GM12878 (cell line): ENCODE data around the gene PIERCE2. TPM values are rescaled to one million over a fixed set of nuclear protein-coding genes. Genes with fewer than 3 reads are reported as not detected.

Source experiments
- ATAC-seq: fragments of 200-7000 bp; cut with Tn5 transposase; 3 replicates; pipeline ENCODE4 v1.9.1; 2020; ENCODE audit warnings: mild to moderate bottlenecking, moderate library complexity
- BruUV-seq: library from RNA; stranded (reverse); fragments of 400-500 nt; replicated peaks from 2 replicates; lab custom pipeline; 2021; lab: Mats Ljungman, UMichigan
- CTCF ChIA-PET: fragments of 300-600 bp; sonication (Branson Sonifier 250); formaldehyde crosslinking; extraction: SDS; loops from one replicate; lab custom pipeline; 2021; ENCODE audit warnings: inconsistent platforms; lab: Yijun Ruan, JAX
- POLR2A ChIA-PET: fragments of 350-600 bp; formaldehyde crosslinking; extraction: SDS; loops from one replicate; lab custom pipeline; 2021; ENCODE audit warnings: inconsistent platforms; lab: Charles Lee
- RAD21 ChIA-PET: fragments of 300-600 bp; sonication (Branson Sonifier 250); formaldehyde crosslinking; loops from one replicate; lab custom pipeline; 2023; ENCODE audit warnings: antibody characterized with exemption; ENCODE audit not compliant: unreplicated experiment; lab: Charles Lee
- SMC1A ChIA-PET: fragments of 300-600 bp; sonication (Branson Sonifier 250); formaldehyde crosslinking; loops from one replicate; lab custom pipeline; 2023; ENCODE audit not compliant: unreplicated experiment, uncharacterized antibody; lab: Charles Lee
- DNase-seq: peaks from one replicate; pipeline ENCODE4 v3.0.0-alpha.2; 2011; ENCODE audit warnings: low read depth, low spot score
- FAIRE-seq: peaks from 3 replicates; lab custom pipeline; 2011; peaks lifted over from hg19 to GRCh38; lab: Jason Lieb, UNC
- H2AFZ ChIP-seq: 2 replicates; pipeline ENCODE4 v1.6.0; 2011; ENCODE audit warnings: low read depth, low read length, control low read depth; ENCODE audit not compliant: control insufficient read depth
- H3K27ac ChIP-seq: 2 replicates; pipeline ENCODE4 v1.5.1; 2011; ENCODE audit warnings: control low read depth; ENCODE audit not compliant: control insufficient read depth, insufficient read depth
- H3K27me3 ChIP-seq, 2 experiments: replicated peaks in 1 of 2; 2 replicates each; pipeline versions ENCODE4 v1.6.0 to v1.6.1; 2011; ENCODE audit warnings: low read length in 1 of 2; ENCODE audit not compliant: control insufficient read depth in 2 of 2, insufficient read depth in 2 of 2
- H3K36me3 ChIP-seq, 2 experiments: 2 replicates each; pipeline ENCODE4 v1.5.1; 2011; ENCODE audit warnings: low read length in 1 of 2; ENCODE audit not compliant: control insufficient read depth in 2 of 2, insufficient read depth in 2 of 2
- H3K4me1 ChIP-seq: 2 replicates; pipeline ENCODE4 v1.6.1; 2011; ENCODE audit warnings: mild to moderate bottlenecking, low read length, moderate library complexity, mixed read lengths; ENCODE audit not compliant: control insufficient read depth, insufficient read depth
- H3K4me2 ChIP-seq: 2 replicates; pipeline ENCODE4 v1.6.0; 2011; ENCODE audit warnings: control low read depth; ENCODE audit not compliant: control insufficient read depth, insufficient read depth
- H3K4me3 ChIP-seq: fragments of 200-600 bp; sonication (generic); 2 replicates; pipeline ENCODE4 v1.5.1; 2016
- H3K79me2 ChIP-seq: 2 replicates; pipeline ENCODE4 v1.6.0; 2011; ENCODE audit warnings: low read length; ENCODE audit not compliant: control insufficient read depth, insufficient read depth
- H3K9ac ChIP-seq: 2 replicates; pipeline ENCODE4 v1.8.0; 2011; ENCODE audit warnings: low read length, control low read depth, mixed read lengths; ENCODE audit not compliant: control insufficient read depth, insufficient read depth
- H3K9me3 ChIP-seq: replicated peaks from 3 replicates; pipeline ENCODE4 v1.5.1; 2011; ENCODE audit warnings: mild to moderate bottlenecking, low read length; ENCODE audit not compliant: control insufficient read depth, insufficient read depth
- H4K20me1 ChIP-seq: 2 replicates; pipeline ENCODE4 v1.6.0; 2011; ENCODE audit not compliant: control insufficient read depth, insufficient read depth
- CTCF ChIP-seq, 3 experiments: IDR thresholded peaks in 2 of 3; conservative IDR thresholded peaks in 1 of 3; 2 replicates each; pipeline ENCODE4 v1.5.1; 2011; ENCODE audit warnings: low read depth in 3 of 3, low read length in 3 of 3, mild to moderate bottlenecking in 3 of 3, control low read depth in 2 of 3, moderate library complexity in 2 of 3, inconsistent platforms in 1 of 3, mixed read lengths in 1 of 3; ENCODE audit not compliant: control insufficient read depth in 2 of 3, insufficient read depth in 1 of 3; ENCODE audit errors: extremely low read depth in 1 of 3
- EGR1 ChIP-seq, 2 experiments: IDR thresholded peaks; 1 replicate in 1 of 2; 2 replicates in 1 of 2; pipeline ENCODE4 v1.6.1; 2011 to 2012; ENCODE audit warnings: low read depth in 2 of 2, low read length in 2 of 2, borderline replicate concordance in 1 of 2, mild to moderate bottlenecking in 1 of 2, moderate library complexity in 1 of 2
- FOXM1 ChIP-seq: IDR thresholded peaks from 2 replicates; pipeline ENCODE4 v1.6.1; 2012; ENCODE audit warnings: low read depth, mild to moderate bottlenecking, inconsistent platforms, low read length, moderate library complexity
- HDAC2 ChIP-seq: fragments of 200-600 bp; sonication (generic); IDR thresholded peaks from 2 replicates; pipeline ENCODE4 v1.6.1; 2017
- IKZF2 ChIP-seq, 2 experiments: fragments of 450-650 bp; IDR thresholded peaks; 2 replicates each; pipeline ENCODE4 v1.6.1; 2017; ENCODE audit warnings: mild to moderate bottlenecking in 2 of 2, moderate library complexity in 2 of 2
- MXI1 ChIP-seq: fragments of 150-350 bp; IDR thresholded peaks from 2 replicates; pipeline ENCODE4 v1.6.1; 2011; ENCODE audit warnings: low read depth, mild to moderate bottlenecking, inconsistent platforms, low read length, improper control_type of control experiment
- NFYA ChIP-seq: IDR thresholded peaks from 2 replicates; pipeline ENCODE4 v1.6.1; 2011; ENCODE audit warnings: low read depth, mild to moderate bottlenecking, low read length, improper control_type of control experiment, borderline replicate concordance
- NFYB ChIP-seq: IDR thresholded peaks from 2 replicates; pipeline ENCODE4 v1.6.1; 2011; ENCODE audit warnings: low read depth, mild to moderate bottlenecking, low read length, improper control_type of control experiment, moderate library complexity; ENCODE audit not compliant: insufficient read depth
- POLR2AphosphoS2 ChIP-seq: IDR thresholded peaks from 2 replicates; pipeline ENCODE4 v1.6.1; 2011; ENCODE audit warnings: low read depth, mild to moderate bottlenecking, low read length, improper control_type of control experiment, moderate library complexity
- RAD51 ChIP-seq: fragments of 450-650 bp; IDR thresholded peaks from 2 replicates; pipeline ENCODE4 v1.6.1; 2016; ENCODE audit warnings: moderate library complexity, mild to moderate bottlenecking, inconsistent platforms
- RB1 ChIP-seq: fragments of 450-650 bp; formaldehyde crosslinking; IDR thresholded peaks from 2 replicates; pipeline ENCODE4 v1.6.1; 2017; ENCODE audit warnings: mild to moderate bottlenecking, borderline replicate concordance
- SP1 ChIP-seq: IDR thresholded peaks from one replicate; pipeline ENCODE4 v1.6.1; 2011; ENCODE audit warnings: low read depth, low read length
- TAF1 ChIP-seq: IDR thresholded peaks from 2 replicates; pipeline ENCODE4 v1.6.1; 2011; ENCODE audit warnings: mild to moderate bottlenecking, low read depth, low read length, borderline replicate concordance
- WRNIP1 ChIP-seq: IDR thresholded peaks from 2 replicates; pipeline ENCODE4 v1.6.1; 2011; ENCODE audit warnings: low read depth, low read length, improper control_type of control experiment, borderline replicate concordance
- WGBS: methylation state at CpG from one replicate; pipeline ENCODE4 v1.1.6; 2016; ENCODE audit warnings: low lambda C conversion rate; ENCODE audit not compliant: insufficient replicate concordance, insufficient coverage; ENCODE audit errors: missing lambda C conversion rate; 5-methylcytosine and 5-hydroxymethylcytosine counted together
- in situ Hi-C: fragments of 300-500 bp; cut with MboI; formaldehyde crosslinking; loops from 9 replicates; pipeline ENCODE4 v1.14.3; 2018; ENCODE audit warnings: mixed read lengths
- intact Hi-C: fragments of 100-400 bp; cut with micrococcal nuclease; formaldehyde crosslinking; loops from one replicate; pipeline ENCODE4 v1.14.2; 2022; ENCODE audit not compliant: unreplicated experiment
- polyA plus RNA-seq, 11 experiments: library from polyadenylated mRNA; depleted of rRNA in 4 of 11; unstranded in 6 of 11; stranded (reverse) in 5 of 11; fragments of >200 nt; fragmentation: Nextera tagmentation in 4 of 11; fragmentation: Illumina TruSeq in 1 of 11; extraction: Ambion mirVana in 4 of 11; extraction: Trizol in 1 of 11; gene quantifications; 1 replicate in 1 of 11; 2 replicates in 10 of 11; pipeline versions ENCODE4 v1.2.1 to v1.2.3, GENCODE V29; 2011 to 2016; ENCODE audit warnings: inconsistent platforms in 2 of 11, missing spikeins in 2 of 11, low read depth in 1 of 11
- total RNA-seq, 4 experiments: library from RNA; depleted of rRNA in 3 of 4; stranded (reverse); fragments of >200 nt in 3 of 4; fragmentation: Illumina TruSeq in 1 of 4; extraction: Trizol in 1 of 4; gene quantifications; 2 replicates each; pipeline versions ENCODE4 v1.2.1 to v1.2.3, GENCODE V29; 2013 to 2021
- TF ChIP-seq, protein P1 (sequence below): fragments of 450-650 bp; IDR thresholded peaks from 2 replicates; pipeline ENCODE4 v1.6.1; 2017; ENCODE audit warnings: borderline replicate concordance

Gene PIERCE2
- total and polyA plus RNA-seq, 10 of the 15 experiments (the other 5 are each of a cell fraction or from before 2014, with no cell fraction given) = 0.33 to 1.4 (median 0.89) TPM; not detected in 1

DNA sequence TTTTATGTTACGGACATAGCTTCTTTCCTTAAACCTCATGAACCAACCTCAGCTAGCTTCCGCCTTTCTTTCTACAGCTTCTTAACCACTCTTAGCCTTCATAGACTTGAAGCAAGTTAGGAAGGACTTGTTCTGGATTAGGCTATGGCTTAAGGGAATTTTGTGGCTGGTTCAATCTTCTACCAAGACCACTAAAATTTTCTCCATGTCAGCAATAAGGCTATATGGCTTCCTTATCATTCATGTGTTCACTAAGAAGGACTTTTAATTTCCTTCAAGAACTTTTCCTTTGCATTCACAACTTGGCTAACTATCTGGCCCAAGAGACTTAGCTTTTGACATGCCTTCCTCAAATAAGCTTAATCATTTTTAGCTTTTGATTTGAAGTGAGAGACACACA is 24.6 kb upstream of the PIERCE2 start:
- Histone ChIP-seq H2AFZ (no peak overlapping the region), H3K4me2 (no peak overlapping the region), H3K36me3 (peaks cover 0 to 8% of the 10 kb centered on the region in 2 experiments; a peak in 1 of 4 replicates), H3K27me3 (no peaks in the 10 kb centered on the region), H3K79me2 (no peaks in the 10 kb centered on the region), H3K4me3 (no peak overlapping the region), H3K9ac (no peak overlapping the region), H3K4me1 (no peaks in the 10 kb centered on the region), H4K20me1 (no peaks in the 10 kb centered on the region), H3K27ac (no peak overlapping the region), H3K9me3 (no peaks in the 10 kb centered on the region)
- WGBS = 100% methylated on average over 2 of the region's 2 CpGs
- ChIA-PET POLR2A (no interaction called here), SMC1A (interaction anchor here (1.3 to 1.6 kb wide), 2 partner anchors 10 to 20 kb away, joined by 4 to 6 read pairs; no protein-coding TSS in a partner anchor), RAD21 (no interaction called here), CTCF (interaction anchor here (0.6 to 1.4 kb wide), 3 partner anchors 35 to 167 kb away, joined by 3 to 4 read pairs (median 4); no protein-coding TSS in a partner anchor)
- TF ChIP-seq RB1 (no peak), WRNIP1 (no peak), FOXM1 (no peak), RAD51 (no peak), POLR2AphosphoS2 (no peak), NFYB (no peak), NFYA (no peak), MXI1 (no peak)
- ATAC-seq = no peak
- BruUV-seq = no TSS peak
- intact Hi-C loops (no loop called here), in situ Hi-C loops (no loop called here)
- FAIRE-seq = no peak
- DNase-seq = no peak

GRCh38 chr15:55387027-55387426 is 21.3 kb upstream of the PIERCE2 start:
- ATAC-seq (no peak), DNase-seq (no peak), FAIRE-seq (no peak)
- Histone ChIP-seq H3K36me3 (peaks cover 0 to 8% of the 10 kb centered on the region in 2 experiments; a peak in 1 of 4 replicates), H3K9me3 (no peaks in the 10 kb centered on the region), H3K27ac (no peak overlapping the region), H3K4me2 (no peak overlapping the region), H3K9ac (no peak overlapping the region), H3K4me3 (no peak overlapping the region), H3K27me3 (no peaks in the 10 kb centered on the region), H2AFZ (no peak overlapping the region), H4K20me1 (no peaks in the 10 kb centered on the region), H3K79me2 (no peaks in the 10 kb centered on the region), H3K4me1 (no peaks in the 10 kb centered on the region)
- ChIA-PET POLR2A (interaction anchor here (0.7 kb wide), 1 partner anchor 38 kb away, joined by 3 read pairs; no protein-coding TSS in a partner anchor), SMC1A (no interaction called here), CTCF (interaction anchor here (1.0 kb wide), 1 partner anchor 9 kb away, joined by 3 read pairs; no protein-coding TSS in a partner anchor), RAD21 (no interaction called here)
- intact Hi-C loops = no loop called here
- BruUV-seq = no TSS peak
- in situ Hi-C loops = no loop called here
- TF ChIP-seq, protein P1, sequence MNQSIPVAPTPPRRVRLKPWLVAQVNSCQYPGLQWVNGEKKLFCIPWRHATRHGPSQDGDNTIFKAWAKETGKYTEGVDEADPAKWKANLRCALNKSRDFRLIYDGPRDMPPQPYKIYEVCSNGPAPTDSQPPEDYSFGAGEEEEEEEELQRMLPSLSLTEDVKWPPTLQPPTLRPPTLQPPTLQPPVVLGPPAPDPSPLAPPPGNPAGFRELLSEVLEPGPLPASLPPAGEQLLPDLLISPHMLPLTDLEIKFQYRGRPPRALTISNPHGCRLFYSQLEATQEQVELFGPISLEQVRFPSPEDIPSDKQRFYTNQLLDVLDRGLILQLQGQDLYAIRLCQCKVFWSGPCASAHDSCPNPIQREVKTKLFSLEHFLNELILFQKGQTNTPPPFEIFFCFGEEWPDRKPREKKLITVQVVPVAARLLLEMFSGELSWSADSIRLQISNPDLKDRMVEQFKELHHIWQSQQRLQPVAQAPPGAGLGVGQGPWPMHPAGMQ = no peak
- TF ChIP-seq TAF1 (no peak), SP1 (no peak), HDAC2 (no peak), CTCF (IDR thresholded peaks at IDR 0.05 in 2 of 3, conservative IDR thresholded peaks at IDR 0.05 in 1 of 3; ENCODE audit: control insufficient read depth in 2 of 3, extremely low read depth in 1 of 3, insufficient read depth in 1 of 3, low read depth in 3 of 3, low read length in 3 of 3) (no peak), IKZF2 (IDR thresholded peaks at IDR 0.05) (no peak), EGR1 (IDR thresholded peaks at IDR 0.05; ENCODE audit: borderline replicate concordance in 1 of 2, low read depth in 2 of 2, low read length in 2 of 2) (no peak)
